Type B pancreatic cell (in vitro differentiated cells): ENCODE data around the gene ZNF423. TPM values are rescaled to one million over a fixed set of nuclear protein-coding genes. Genes with fewer than 3 reads are reported as not detected.

ENCODE experiments used
- DNase-seq: peaks from one replicate; pipeline ENCODE4 v3.0.0; 2021; ENCODE audit warnings: mixed read lengths; ENCODE audit not compliant: unreplicated experiment; ENCODE audit errors: extremely low spot score
- H3K27ac Mint-ChIP-seq: 2 replicates; pipeline ENCODE4 v1.8.0; 2021; ENCODE audit warnings: mild to moderate bottlenecking, mixed read lengths
- H3K27me3 Mint-ChIP-seq: 2 replicates; pipeline ENCODE4 v1.8.0; 2021; ENCODE audit warnings: mixed read lengths
- H3K36me3 Mint-ChIP-seq: 2 replicates; pipeline ENCODE4 v1.8.0; 2021; ENCODE audit warnings: mixed read lengths
- H3K4me1 Mint-ChIP-seq: one replicate; pipeline ENCODE4 v1.8.0; 2021; ENCODE audit warnings: mixed read lengths; ENCODE audit not compliant: unreplicated experiment
- H3K4me3 Mint-ChIP-seq: 2 replicates; pipeline ENCODE4 v1.8.0; 2021; ENCODE audit warnings: mild to moderate bottlenecking, mixed read lengths
- H3K9me3 Mint-ChIP-seq: 2 replicates; pipeline ENCODE4 v1.8.0; 2021; ENCODE audit warnings: mixed read lengths
- CTCF ChIP-seq: fragments of 200-600 bp; sonication (generic); conservative IDR thresholded peaks from 2 replicates; pipeline ENCODE4 v1.5.0; 2021; ENCODE audit warnings: antibody characterized with exemption, mild to moderate bottlenecking
- total RNA-seq: library from RNA; stranded (reverse); gene quantifications from 2 replicates; pipeline ENCODE4 v1.2.1, GENCODE V29; 2021; ENCODE audit warnings: low replicate concordance

The ZNF423 gene
- total RNA-seq, 1 donor from 2014 or later: 72.6 TPM

GRCh38 chr16:49704586-49705155 lies 151.2 kb downstream of the ZNF423 start:
- no peaks in the 10 kb centered on the region for H3K9me3 Mint-ChIP-seq
- no peaks in the 10 kb centered on the region for H3K36me3 Mint-ChIP-seq
- peaks cover 51% of the 10 kb centered on the region for H3K4me1 Mint-ChIP-seq
- no peak overlapping the region for H3K27ac Mint-ChIP-seq
- H3K27me3 Mint-ChIP-seq: no peaks in the 10 kb centered on the region
- TF ChIP-seq CTCF: no peak
- no peak for DNase-seq
- no peak overlapping the region for H3K4me3 Mint-ChIP-seq

- no peak for DNase-seq
- H3K27me3 Mint-ChIP-seq: no peaks in the 10 kb centered on the region
- no peaks in the 10 kb centered on the region for H3K36me3 Mint-ChIP-seq
- no peaks in the 10 kb centered on the region for H3K9me3 Mint-ChIP-seq
- no peak for TF ChIP-seq CTCF
- H3K27ac Mint-ChIP-seq: no peak overlapping the region
- no peak overlapping the region for H3K4me3 Mint-ChIP-seq
- H3K4me1 Mint-ChIP-seq: peaks cover 57% of the 10 kb centered on the region
Observed at GRCh38 chr16:49703483-49703882, 152.4 kb downstream of the ZNF423 start.

- Mint-ChIP-seq H3K36me3 (no peaks in the 10 kb centered on the region), H3K4me1 (peaks cover 71% of the 10 kb centered on the region), H3K27me3 (no peaks in the 10 kb centered on the region), H3K4me3 (peak overlapping the region; percentile 81), H3K9me3 (no peaks in the 10 kb centered on the region), H3K27ac (peak overlapping the region; percentile 90)
- peak; percentile 85 for DNase-seq
- no peak for TF ChIP-seq CTCF
Observed at GRCh38 chr16:49701789-49702494, 154.0 kb downstream of the ZNF423 start.

- H3K27ac Mint-ChIP-seq: peak overlapping the region; percentile 90
- no peaks in the 10 kb centered on the region for H3K9me3 Mint-ChIP-seq
- peaks cover under 1% of the 10 kb centered on the region for H3K36me3 Mint-ChIP-seq
- H3K4me3 Mint-ChIP-seq: peak overlapping the region; percentile 81
- TF ChIP-seq CTCF: no peak
- H3K4me1 Mint-ChIP-seq: peaks cover 74% of the 10 kb centered on the region
- no peaks in the 10 kb centered on the region for H3K27me3 Mint-ChIP-seq
- no peak for DNase-seq
Observed at GRCh38 chr16:49701065-49701685, 154.7 kb downstream of the ZNF423 start.

- H3K4me1 Mint-ChIP-seq: peaks cover 74% of the 10 kb centered on the region
- TF ChIP-seq CTCF: no peak
- no peaks in the 10 kb centered on the region for H3K9me3 Mint-ChIP-seq
- peak overlapping the region; percentile 81 for H3K4me3 Mint-ChIP-seq
- H3K27ac Mint-ChIP-seq: peak overlapping the region; percentile 81
- H3K27me3 Mint-ChIP-seq: no peaks in the 10 kb centered on the region
- peaks cover 4% of the 10 kb centered on the region for H3K36me3 Mint-ChIP-seq
- no peak for DNase-seq
Observed at GRCh38 chr16:49700251-49701064, 155.5 kb downstream of the ZNF423 start.
